ENCODE data around the gene SLC7A14.

DNA sequence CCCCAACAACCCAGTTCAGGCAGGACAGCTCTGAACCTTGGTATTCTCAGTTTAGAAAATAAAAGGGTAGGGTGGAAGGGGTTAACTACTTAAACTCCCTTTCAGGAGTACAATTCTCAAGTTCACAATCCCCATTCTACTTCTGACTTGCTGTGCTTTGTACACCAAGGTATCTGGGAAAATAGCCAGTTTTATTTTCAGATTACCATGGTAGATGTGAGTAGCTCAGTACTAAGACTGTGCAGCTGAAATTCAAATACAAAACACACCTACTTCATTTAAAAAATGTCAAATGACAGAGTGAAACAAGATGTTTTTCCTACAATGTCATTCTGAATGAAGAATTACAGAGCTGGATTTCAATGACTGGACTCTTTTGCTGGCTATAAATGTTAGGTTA, 27.4 kb downstream of the SLC7A14 start:
- TF ChIP-seq, protein P1, sequence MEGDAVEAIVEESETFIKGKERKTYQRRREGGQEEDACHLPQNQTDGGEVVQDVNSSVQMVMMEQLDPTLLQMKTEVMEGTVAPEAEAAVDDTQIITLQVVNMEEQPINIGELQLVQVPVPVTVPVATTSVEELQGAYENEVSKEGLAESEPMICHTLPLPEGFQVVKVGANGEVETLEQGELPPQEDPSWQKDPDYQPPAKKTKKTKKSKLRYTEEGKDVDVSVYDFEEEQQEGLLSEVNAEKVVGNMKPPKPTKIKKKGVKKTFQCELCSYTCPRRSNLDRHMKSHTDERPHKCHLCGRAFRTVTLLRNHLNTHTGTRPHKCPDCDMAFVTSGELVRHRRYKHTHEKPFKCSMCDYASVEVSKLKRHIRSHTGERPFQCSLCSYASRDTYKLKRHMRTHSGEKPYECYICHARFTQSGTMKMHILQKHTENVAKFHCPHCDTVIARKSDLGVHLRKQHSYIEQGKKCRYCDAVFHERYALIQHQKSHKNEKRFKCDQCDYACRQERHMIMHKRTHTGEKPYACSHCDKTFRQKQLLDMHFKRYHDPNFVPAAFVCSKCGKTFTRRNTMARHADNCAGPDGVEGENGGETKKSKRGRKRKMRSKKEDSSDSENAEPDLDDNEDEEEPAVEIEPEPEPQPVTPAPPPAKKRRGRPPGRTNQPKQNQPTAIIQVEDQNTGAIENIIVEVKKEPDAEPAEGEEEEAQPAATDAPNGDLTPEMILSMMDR (IDR thresholded peaks at IDR 0.05): no peak
- no peak for TF ChIP-seq POLR2A (IDR thresholded peaks at IDR 0.05)

Data from tibial nerve (tissue), 3 donors.